ENCODE measurements around the gene WDR72.

DNA sequence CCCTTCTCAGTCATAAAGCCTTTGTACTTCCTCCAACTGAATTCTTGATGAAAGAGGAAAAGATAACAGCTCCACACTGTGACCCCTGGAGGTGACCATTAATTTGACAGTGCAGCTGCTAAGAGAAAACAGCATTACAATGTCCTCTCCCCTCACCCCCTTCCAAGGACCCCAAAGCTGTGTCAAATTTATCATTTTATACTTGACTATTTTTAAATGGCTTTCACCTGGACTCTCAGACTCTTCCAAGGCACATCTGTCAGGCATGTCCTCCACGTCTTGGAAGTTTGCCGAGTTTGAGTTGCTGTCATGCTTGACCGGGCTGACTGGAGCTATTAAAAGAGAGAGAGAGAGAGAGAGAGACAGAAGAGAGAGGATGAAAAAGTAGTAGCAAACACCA is 236.5 kb downstream of the WDR72 start:
- no peak for TF ChIP-seq CTCF (IDR thresholded peaks at IDR 0.05; ENCODE audit: low read depth, low read length)
- TF ChIP-seq POLR2A (IDR thresholded peaks at IDR 0.05; ENCODE audit: extremely low read depth, insufficient read length) = no peak
- TF ChIP-seq MAX (IDR thresholded peaks at IDR 0.05; ENCODE audit: low read depth, low read length) = no peak

All from NB4 (cell line).